GM23338 (cell line): ENCODE measurements around the gene PLD2. TPM values are rescaled to one million over a fixed set of nuclear protein-coding genes. Genes with fewer than 3 reads are reported as not detected.

ENCODE experiments used
- ATAC-seq: fragments of 200-7000 bp; cut with Tn5 transposase; 3 replicates; pipeline ENCODE4 v1.9.1; 2020
- DNase-seq: peaks from one replicate; pipeline ENCODE4 v3.0.0-alpha.2; 2015; ENCODE audit warnings: low spot score
- H2AFZ ChIP-seq: fragments of 200-600 bp; sonication (generic); 2 replicates; pipeline ENCODE4 v1.8.0; 2016; ENCODE audit warnings: antibody characterized with exemption, mild to moderate bottlenecking, moderate library complexity
- H3F3A ChIP-seq: fragments of 200-600 bp; sonication (generic); replicated peaks from 2 replicates; pipeline ENCODE4 v1.8.0; 2017; ENCODE audit warnings: antibody characterized with exemption, mixed run types, low read depth
- H3K27ac ChIP-seq: fragments of 200-600 bp; sonication (generic); 2 replicates; pipeline ENCODE4 v1.6.1; 2016; ENCODE audit warnings: low read depth
- H3K27me3 ChIP-seq: fragments of 200-600 bp; sonication (generic); 2 replicates; pipeline ENCODE4 v1.8.0; 2016; ENCODE audit warnings: mild to moderate bottlenecking, mixed run types, moderate library complexity; ENCODE audit not compliant: insufficient read depth
- H3K36me3 ChIP-seq: fragments of 200-600 bp; sonication (generic); 2 replicates; pipeline ENCODE4 v1.8.0; 2016; ENCODE audit warnings: mild to moderate bottlenecking; ENCODE audit not compliant: insufficient read depth
- H3K4me1 ChIP-seq: fragments of 200-600 bp; sonication (generic); 2 replicates; pipeline ENCODE4 v1.8.0; 2016; ENCODE audit warnings: mild to moderate bottlenecking, moderate library complexity; ENCODE audit not compliant: insufficient read depth
- H3K4me2 ChIP-seq: fragments of 200-600 bp; sonication (generic); 2 replicates; pipeline ENCODE4 v1.7.1; 2017; ENCODE audit warnings: mixed run types
- H3K4me3 ChIP-seq: fragments of 200-600 bp; sonication (generic); 2 replicates; pipeline ENCODE4 v1.6.1; 2016; ENCODE audit warnings: mixed run types
- H3K79me2 ChIP-seq: fragments of 200-600 bp; sonication (generic); replicated peaks from 2 replicates; pipeline ENCODE4 v1.8.0; 2017; ENCODE audit warnings: mild to moderate bottlenecking; ENCODE audit not compliant: insufficient read depth
- H3K9me2 ChIP-seq: fragments of 200-600 bp; sonication (generic); 2 replicates; pipeline ENCODE4 v1.8.0; 2017; ENCODE audit not compliant: insufficient read depth
- H4K20me1 ChIP-seq: fragments of 200-600 bp; sonication (generic); replicated peaks from 2 replicates; pipeline ENCODE4 v1.8.0; 2017; ENCODE audit warnings: mild to moderate bottlenecking; ENCODE audit not compliant: insufficient read depth
- H3K27ac Mint-ChIP-seq: 2 replicates; pipeline ENCODE4 v1.8.0; 2020; ENCODE audit warnings: inconsistent platforms, mild to moderate bottlenecking, moderate library complexity, mixed read lengths
- H3K27me3 Mint-ChIP-seq: 3 replicates; pipeline ENCODE4 v1.8.0; 2022; ENCODE audit warnings: low read depth, mild to moderate bottlenecking, moderate library complexity, mixed read lengths, inconsistent platforms; ENCODE audit not compliant: insufficient read depth, poor library complexity
- H3K36me3 Mint-ChIP-seq: 3 replicates; pipeline ENCODE4 v1.8.0; 2021; ENCODE audit warnings: low read depth, mild to moderate bottlenecking, inconsistent platforms, moderate library complexity, mixed read lengths
- H3K4me1 Mint-ChIP-seq: 3 replicates; pipeline ENCODE4 v1.8.0; 2020; ENCODE audit warnings: mild to moderate bottlenecking, inconsistent platforms, mixed read lengths
- H3K4me3 Mint-ChIP-seq: 3 replicates; pipeline ENCODE4 v1.8.0; 2021; ENCODE audit warnings: moderate library complexity, mild to moderate bottlenecking, inconsistent platforms, mixed read lengths
- H3K9me3 Mint-ChIP-seq: 3 replicates; pipeline ENCODE4 v1.8.0; 2020; ENCODE audit warnings: moderate library complexity, mild to moderate bottlenecking, inconsistent platforms, mixed read lengths
- CREB1 ChIP-seq: fragments of 250-450 bp; sonication (Bioruptor Pico); IDR thresholded peaks from 2 replicates; pipeline ENCODE4 v1.5.0; 2020; ENCODE audit warnings: low read depth, mild to moderate bottlenecking, moderate library complexity
- JUNB ChIP-seq: IDR thresholded peaks from one replicate; pipeline ENCODE4 v1.6.1; 2016; ENCODE audit warnings: antibody characterized with exemption; ENCODE audit not compliant: unreplicated experiment
- NANOG ChIP-seq: IDR thresholded peaks from 2 replicates; pipeline ENCODE4 v1.6.1; 2016; ENCODE audit warnings: antibody characterized with exemption, borderline replicate concordance
- POLR2AphosphoS5 ChIP-seq: IDR thresholded peaks from 2 replicates; pipeline ENCODE4 v1.6.1; 2016; ENCODE audit warnings: antibody characterized with exemption, low read depth
- REST ChIP-seq: IDR thresholded peaks from one replicate; pipeline ENCODE4 v1.6.1; 2018; ENCODE audit warnings: antibody characterized with exemption; ENCODE audit not compliant: unreplicated experiment
- STAT1 ChIP-seq: IDR thresholded peaks from one replicate; pipeline ENCODE4 v1.6.1; 2016; ENCODE audit warnings: antibody characterized with exemption; ENCODE audit not compliant: unreplicated experiment
- ZNF114 ChIP-seq: fragments of 250-450 bp; sonication (Bioruptor Pico); IDR thresholded peaks from 2 replicates; pipeline ENCODE4 v1.5.0; 2020; ENCODE audit warnings: mild to moderate bottlenecking, moderate library complexity
- ZNF462 ChIP-seq: fragments of 250-450 bp; sonication (Bioruptor Pico); IDR thresholded peaks from 2 replicates; pipeline ENCODE4 v1.5.0; 2020; ENCODE audit warnings: mild to moderate bottlenecking, moderate library complexity
- polyA plus RNA-seq: library from polyadenylated mRNA; unstranded; fragments of >200 nt; fragmentation: Nextera tagmentation; extraction: Ambion mirVana; gene quantifications from 2 replicates; pipeline ENCODE4 v1.2.1, GENCODE V29; 2016
- total RNA-seq: library from RNA; depleted of rRNA; stranded (reverse); fragments of >200 nt; shearing (Covaris generic); gene quantifications from 2 replicates; pipeline ENCODE4 v1.2.3, GENCODE V29; 2014

The PLD2 gene
- total and polyA plus RNA-seq, 2 experiments from 2014 or later: 20.2 to 55.9 TPM

GRCh38 chr17:4837471-4838308 lies 30.7 kb downstream of the PLD2 start:
- H3K4me3 Mint-ChIP-seq: no peak overlapping the region
- Histone ChIP-seq H3K4me2 (no peak overlapping the region), H3K27ac (0 out of 2 replicates have a peak overlapping the region, but pooled peaks have one; percentile 50), H3K4me3 (no peak overlapping the region), H4K20me1 (peaks cover 12% of the 10 kb centered on the region), H3K36me3 (no peaks in the 10 kb centered on the region), H3K4me1 (peaks cover 15% of the 10 kb centered on the region), H2AFZ (no peak overlapping the region), H3K9me2 (no peaks in the 10 kb centered on the region), H3K27me3 (no peaks in the 10 kb centered on the region), H3F3A (peaks cover 8% of the 10 kb centered on the region), H3K79me2 (peaks cover 75% of the 10 kb centered on the region)
- H3K27ac Mint-ChIP-seq: no peak overlapping the region
- TF ChIP-seq NANOG: no peak
- no peak for TF ChIP-seq CREB1 (CRISPR knock-in tag)
- TF ChIP-seq POLR2AphosphoS5: no peak
- no peak for TF ChIP-seq ZNF462
- no peak for TF ChIP-seq STAT1
- TF ChIP-seq JUNB: no peak
- no peak for TF ChIP-seq ZNF114 (CRISPR knock-in tag)
- no peak for TF ChIP-seq REST
- H3K9me3 Mint-ChIP-seq: no peaks in the 10 kb centered on the region; the same call in 2 of the 3 replicates
- H3K27me3 Mint-ChIP-seq: peaks cover 4% of the 10 kb centered on the region
- H3K36me3 Mint-ChIP-seq: no peaks in the 10 kb centered on the region; the same call in 2 of the 3 replicates
- ATAC-seq: no peak
- H3K4me1 Mint-ChIP-seq: peaks cover 40% of the 10 kb centered on the region
- DNase-seq: no peak
